Neuronal stem cell (in vitro differentiated cells): ENCODE data around the gene LAMA2.

ENCODE experiments used
- DNase-seq: peaks from one replicate; pipeline ENCODE4 v3.0.0-alpha.2; 2013; ENCODE audit warnings: low spot score
- H2AFZ ChIP-seq: one replicate; pipeline ENCODE4 v1.6.1; 2013; ENCODE audit warnings: mild to moderate bottlenecking, low read length, inconsistent platforms
- H2AK5ac ChIP-seq: 2 replicates; pipeline ENCODE4 v1.6.1; 2013; ENCODE audit warnings: low read depth, mild to moderate bottlenecking, inconsistent platforms, low read length, moderate library complexity, mixed read lengths
- H2BK120ac ChIP-seq: 2 replicates; pipeline ENCODE4 v1.6.1; 2013; ENCODE audit warnings: low read depth, mild to moderate bottlenecking, inconsistent platforms, low read length, moderate library complexity, mixed read lengths
- H2BK12ac ChIP-seq: one replicate; pipeline ENCODE4 v1.6.1; 2013; ENCODE audit warnings: low read length, inconsistent platforms
- H2BK15ac ChIP-seq: 2 replicates; pipeline ENCODE4 v1.6.1; 2013; ENCODE audit warnings: mild to moderate bottlenecking, low read length, inconsistent platforms, mixed read lengths
- H2BK5ac ChIP-seq: one replicate; pipeline ENCODE4 v1.6.1; 2013; ENCODE audit warnings: inconsistent platforms, mild to moderate bottlenecking, low read length, moderate library complexity
- H3K14ac ChIP-seq: one replicate; pipeline ENCODE4 v1.6.1; 2013; ENCODE audit warnings: low read length, inconsistent platforms
- H3K18ac ChIP-seq: 2 replicates; pipeline ENCODE4 v1.6.1; 2013; ENCODE audit warnings: low read length, inconsistent platforms
- H3K23ac ChIP-seq: 2 replicates; pipeline ENCODE4 v1.6.1; 2013; ENCODE audit warnings: low read depth, mild to moderate bottlenecking, mixed read lengths, low read length, inconsistent platforms; ENCODE audit not compliant: poor library complexity
- H3K27ac ChIP-seq: replicated peaks from 3 replicates; pipeline ENCODE4 v1.5.1; 2013; ENCODE audit warnings: low read length, inconsistent platforms
- H3K27me3 ChIP-seq, 3 experiments: 2 replicates each; pipeline ENCODE4 v1.6.1; 2013; ENCODE audit warnings: low read length in 3 of 3, mild to moderate bottlenecking in 2 of 3, inconsistent platforms in 1 of 3, low read depth in 1 of 3, mixed read lengths in 1 of 3, moderate library complexity in 1 of 3; ENCODE audit not compliant: control insufficient read depth in 3 of 3, insufficient read depth in 3 of 3
- H3K36me3 ChIP-seq, 2 donors: replicated peaks in 1 of 2; 2 replicates each; pipeline ENCODE4 v1.6.1; 2013; ENCODE audit warnings: low read length in 2 of 2; ENCODE audit not compliant: control insufficient read depth in 2 of 2, insufficient read depth in 2 of 2
- H3K4ac ChIP-seq: 2 replicates; pipeline ENCODE4 v1.6.1; 2013; ENCODE audit warnings: inconsistent platforms, mild to moderate bottlenecking, low read length, moderate library complexity
- H3K4me1 ChIP-seq, 2 donors: 1 replicate in 1 of 2; 2 replicates in 1 of 2; pipeline ENCODE4 v1.6.1; 2013; ENCODE audit warnings: low read length in 2 of 2, low read depth in 1 of 2; ENCODE audit not compliant: control insufficient read depth in 2 of 2, insufficient read depth in 1 of 2
- H3K4me2 ChIP-seq: one replicate; pipeline ENCODE4 v1.6.1; 2013; ENCODE audit warnings: mild to moderate bottlenecking, low read length, inconsistent platforms; ENCODE audit not compliant: insufficient read depth, poor library complexity, severe bottlenecking
- H3K4me3 ChIP-seq, 2 donors: 2 replicates each; pipeline ENCODE4 v1.5.1; 2013; ENCODE audit warnings: low read length in 2 of 2, mild to moderate bottlenecking in 2 of 2, inconsistent platforms in 1 of 2, moderate library complexity in 1 of 2
- H3K79me1 ChIP-seq: one replicate; pipeline ENCODE4 v1.6.1; 2013; ENCODE audit warnings: low read depth, mild to moderate bottlenecking, inconsistent platforms, low read length, moderate library complexity
- H3K9ac ChIP-seq: one replicate; pipeline ENCODE4 v1.6.1; 2013; ENCODE audit warnings: mild to moderate bottlenecking, low read depth, low read length, inconsistent platforms; ENCODE audit not compliant: poor library complexity
- H3K9me3 ChIP-seq, 2 donors: replicated peaks in 1 of 2; 2 replicates each; pipeline versions ENCODE3 to v1.6.1; 2013; ENCODE audit warnings: low read length in 2 of 2, mild to moderate bottlenecking in 2 of 2, inconsistent platforms in 1 of 2, low read depth in 1 of 2, mixed read lengths in 1 of 2, moderate library complexity in 1 of 2; ENCODE audit not compliant: control insufficient read depth in 2 of 2, insufficient read depth in 1 of 2
- H4K8ac ChIP-seq: one replicate; pipeline ENCODE4 v1.6.1; 2013; ENCODE audit warnings: low read depth, mild to moderate bottlenecking, inconsistent platforms, low read length, moderate library complexity
- H4K91ac ChIP-seq: one replicate; pipeline ENCODE4 v1.6.1; 2013; ENCODE audit warnings: low read length, low read depth, mild to moderate bottlenecking, inconsistent platforms; ENCODE audit not compliant: poor library complexity
- WGBS, 2 donors: extraction: QIAGEN DNeasy Blood & Tissue Kit; methylation state at CpG; one replicate each; pipeline ENCODE4 v1.1.7; 2013; ENCODE audit warnings: missing lambda C conversion rate in 2 of 2, mixed read lengths in 1 of 2; ENCODE audit not compliant: insufficient read length in 2 of 2, insufficient replicate concordance in 1 of 2; ENCODE audit errors: extremely low coverage in 2 of 2; 5-methylcytosine and 5-hydroxymethylcytosine counted together

The LAMA2 gene

GRCh38 chr6:129498541-129498940 is 615.6 kb downstream of the LAMA2 start:
- Histone ChIP-seq H3K9ac (no peak overlapping the region), H4K91ac (no peak overlapping the region), H3K14ac (no peak overlapping the region), H3K27me3 (no peaks in the 10 kb centered on the region), H3K18ac (no peak overlapping the region), H4K8ac (no peak overlapping the region), H2BK15ac (no peak overlapping the region), H2BK120ac (no peak overlapping the region), H2AK5ac (no peak overlapping the region), H2AFZ (peak overlapping the region; percentile 67), H3K27ac (no peak overlapping the region), H3K79me1 (no peaks in the 10 kb centered on the region), H3K9me3 (no peaks in the 10 kb centered on the region), H3K4me2 (no peak overlapping the region), H3K36me3 (no peaks in the 10 kb centered on the region), H3K4me1 (peaks cover 7 to 10% of the 10 kb centered on the region in 2 donors), H3K23ac (no peak overlapping the region), H2BK12ac (no peak overlapping the region), H3K4ac (no peak overlapping the region), H2BK5ac (no peak overlapping the region), H3K4me3 (no peak overlapping the region)
- DNase-seq = no peak
- no CpG with 5 or more reads among the region's 2 CpGs for WGBS, 2 donors

DNA sequence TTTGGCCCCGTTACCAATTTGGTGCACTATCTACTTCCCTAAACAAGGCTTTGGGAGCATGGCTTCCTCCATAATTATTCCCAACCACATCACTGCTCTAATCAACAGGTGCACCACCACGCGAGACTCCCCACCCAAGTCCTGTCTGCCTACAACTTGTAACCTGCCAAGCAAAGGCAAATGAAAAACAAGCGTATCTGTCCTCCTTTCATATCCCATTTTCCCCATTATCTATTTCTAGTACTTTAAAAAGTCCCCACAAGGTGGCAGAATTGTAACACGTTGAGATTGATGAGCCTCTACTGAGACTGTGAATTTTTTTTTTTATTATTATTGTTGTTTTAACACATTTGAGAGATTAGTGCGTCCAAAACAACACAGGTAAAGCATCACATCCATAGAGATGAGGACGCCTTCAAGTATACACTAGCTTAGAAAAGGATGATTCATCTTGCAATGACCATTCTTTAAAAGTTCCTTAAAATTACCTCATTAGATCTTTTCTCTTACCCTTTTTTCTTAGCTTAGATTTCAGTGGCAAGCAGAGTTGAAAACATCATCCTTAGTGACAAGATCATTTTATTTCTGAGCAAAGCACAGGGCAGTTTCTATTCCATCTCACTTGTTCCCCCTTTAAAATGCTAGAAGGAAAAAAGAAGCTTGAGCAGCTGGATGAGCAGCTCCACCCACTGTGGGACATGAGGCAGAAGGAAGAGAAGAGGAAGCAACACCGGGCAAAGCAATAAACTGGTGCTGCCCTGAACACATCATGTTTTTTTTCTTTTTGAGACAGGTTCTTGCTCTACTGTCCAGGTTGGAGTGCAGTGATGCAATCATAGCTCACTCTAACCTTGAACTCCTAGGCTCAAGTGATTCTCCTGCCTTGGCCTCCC is 616.3 kb downstream of the LAMA2 start:
- DNase-seq = peak; percentile 62
- H2BK5ac ChIP-seq = no peak overlapping the region
- no peak overlapping the region for H4K91ac ChIP-seq
- H3K4ac ChIP-seq = no peak overlapping the region
- no peaks in the 10 kb centered on the region for H3K79me1 ChIP-seq
- H3K36me3 ChIP-seq = no peaks in the 10 kb centered on the region
- H3K23ac ChIP-seq = no peak overlapping the region
- H2BK15ac ChIP-seq = no peak overlapping the region
- H3K4me2 ChIP-seq = no peak overlapping the region
- no peak overlapping the region for H2AK5ac ChIP-seq
- no peak overlapping the region for H3K14ac ChIP-seq
- H3K4me3 ChIP-seq = no peak overlapping the region
- no peak overlapping the region for H2BK12ac ChIP-seq
- H3K27ac ChIP-seq = no peak overlapping the region
- no peak overlapping the region for H3K18ac ChIP-seq
- peaks cover 7 to 10% of the 10 kb centered on the region in 2 donors for H3K4me1 ChIP-seq
- WGBS, 2 donors = no CpG with 5 or more reads among the region's 8 CpGs
- no peaks in the 10 kb centered on the region for H3K9me3 ChIP-seq
- no peak overlapping the region for H2BK120ac ChIP-seq
- no peak overlapping the region for H3K9ac ChIP-seq
- no peaks in the 10 kb centered on the region for H3K27me3 ChIP-seq
- H4K8ac ChIP-seq = no peak overlapping the region
- H2AFZ ChIP-seq = peak overlapping the region; percentile 67

GRCh38 chr6:129499843-129500219 is 616.9 kb downstream of the LAMA2 start:
- Histone ChIP-seq H3K36me3 (no peaks in the 10 kb centered on the region), H3K9ac (no peak overlapping the region), H3K9me3 (no peaks in the 10 kb centered on the region), H2BK120ac (no peak overlapping the region), H3K4me2 (no peak overlapping the region), H3K18ac (no peak overlapping the region), H2BK15ac (no peak overlapping the region), H3K79me1 (no peaks in the 10 kb centered on the region), H3K27me3 (no peaks in the 10 kb centered on the region), H3K27ac (no peak overlapping the region), H3K14ac (no peak overlapping the region), H2BK12ac (no peak overlapping the region), H3K4me3 (no peak overlapping the region), H2AFZ (no peak overlapping the region), H2BK5ac (no peak overlapping the region), H4K91ac (no peak overlapping the region), H3K4ac (no peak overlapping the region), H3K23ac (no peak overlapping the region), H4K8ac (no peak overlapping the region), H3K4me1 (peaks cover 7 to 10% of the 10 kb centered on the region in 2 donors), H2AK5ac (no peak overlapping the region)
- no peak for DNase-seq
- no CpG with 5 or more reads among the region's 4 CpGs for WGBS, 2 donors

GRCh38 chr6:129500958-129501739 is 618.2 kb downstream of the LAMA2 start:
- Histone ChIP-seq H3K4me3 (peak overlapping the region in 1 of 2 donors; percentile 39), H2AFZ (peak overlapping the region; percentile 86), H3K9me3 (no peaks in the 10 kb centered on the region), H3K4me2 (no peak overlapping the region), H3K36me3 (no peaks in the 10 kb centered on the region), H2BK12ac (no peak overlapping the region), H2BK15ac (no peak overlapping the region), H3K14ac (no peak overlapping the region), H3K23ac (no peak overlapping the region), H4K8ac (no peak overlapping the region), H3K9ac (no peak overlapping the region), H3K27ac (peak overlapping the region; percentile 61), H4K91ac (no peak overlapping the region), H2AK5ac (no peak overlapping the region), H3K18ac (no peak overlapping the region), H3K4me1 (peaks cover 7 to 10% of the 10 kb centered on the region in 2 donors), H3K27me3 (no peaks in the 10 kb centered on the region), H3K4ac (no peak overlapping the region), H2BK5ac (no peak overlapping the region), H2BK120ac (no peak overlapping the region), H3K79me1 (no peaks in the 10 kb centered on the region)
- no CpG with 5 or more reads among the region's 13 CpGs for WGBS, 2 donors
- DNase-seq = no peak
